HepG2 (cell line): ENCODE measurements around the gene ZNF526. TPM values are rescaled to one million over a fixed set of nuclear protein-coding genes. Genes with fewer than 3 reads are reported as not detected.

Experiments
- DNMT1 ChIP-seq: sonication (generic); formaldehyde crosslinking; IDR thresholded peaks from 2 replicates; pipeline ENCODE4 v1.5.1; 2020; ENCODE audit warnings: mild to moderate bottlenecking, missing genetic modification reagents
- EZH2 ChIP-seq: conservative IDR thresholded peaks from 2 replicates; pipeline ENCODE4 v1.6.1; 2012; ENCODE audit warnings: mild to moderate bottlenecking, low read depth, low read length, moderate library complexity
- FOXP1 ChIP-seq, 2 experiments: fragments of 450-650 bp in 1 of 2; IDR thresholded peaks; 2 replicates each; pipeline ENCODE4 v1.6.1; 2017 to 2018; ENCODE audit warnings: antibody characterized with exemption in 1 of 2
- KDM3A ChIP-seq: IDR thresholded peaks from 2 replicates; pipeline ENCODE4 v1.6.1; 2018; ENCODE audit warnings: low read depth, missing compliant biosample characterization
- MXI1 ChIP-seq: IDR thresholded peaks from 3 replicates; pipeline ENCODE4 v1.6.1; 2012; ENCODE audit warnings: low read depth, low read length, inconsistent platforms, borderline replicate concordance
- MYC ChIP-seq: sonication (generic); formaldehyde crosslinking; IDR thresholded peaks from 2 replicates; pipeline ENCODE4 v1.9.0; 2021; ENCODE audit warnings: missing genetic modification reagents, borderline replicate concordance
- PCBP1 ChIP-seq: fragments of 200-400 bp; formaldehyde crosslinking; IDR thresholded peaks from 2 replicates; pipeline ENCODE4 v1.6.1; 2017; ENCODE audit warnings: mild to moderate bottlenecking, low read depth, low read length, borderline replicate concordance
- POGZ ChIP-seq: sonication (generic); formaldehyde crosslinking; IDR thresholded peaks from 2 replicates; pipeline ENCODE4 v1.4.0; 2020; ENCODE audit warnings: mild to moderate bottlenecking, missing genetic modification reagents
- POLR2AphosphoS5 ChIP-seq: IDR thresholded peaks from 2 replicates; pipeline ENCODE4 v1.6.1; 2012; ENCODE audit warnings: low read depth, low read length
- RNF2 ChIP-seq: fragments of 450-650 bp; conservative IDR thresholded peaks from 2 replicates; pipeline ENCODE4 v1.6.1; 2016; ENCODE audit warnings: low read depth
- RXRA ChIP-seq: sonication (generic); formaldehyde crosslinking; IDR thresholded peaks from 2 replicates; pipeline ENCODE4 v1.5.1; 2020; ENCODE audit warnings: missing genetic modification reagents
- SIX1 ChIP-seq: sonication (generic); formaldehyde crosslinking; IDR thresholded peaks from 2 replicates; pipeline ENCODE4 v1.4.0; 2020; ENCODE audit warnings: missing genetic modification reagents, borderline replicate concordance
- ZBTB7A ChIP-seq: sonication (generic); formaldehyde crosslinking; IDR thresholded peaks from 2 replicates; pipeline ENCODE4 v1.8.0; 2022; ENCODE audit warnings: mild to moderate bottlenecking, missing genetic modification reagents
- ZBTB8A ChIP-seq: sonication (generic); formaldehyde crosslinking; IDR thresholded peaks from 2 replicates; pipeline ENCODE4 v1.4.0; 2020; ENCODE audit warnings: mild to moderate bottlenecking, low read depth, missing genetic modification reagents, borderline replicate concordance
- ZNF20 ChIP-seq: sonication (generic); formaldehyde crosslinking; IDR thresholded peaks from 2 replicates; pipeline ENCODE4 v1.4.0; 2020; ENCODE audit warnings: mild to moderate bottlenecking, moderate library complexity, missing genetic modification reagents
- ZNF589 ChIP-seq: sonication (generic); formaldehyde crosslinking; conservative IDR thresholded peaks from 2 replicates; pipeline ENCODE4 v1.8.0; 2022; ENCODE audit warnings: mild to moderate bottlenecking, moderate library complexity, missing genetic modification reagents
- ZNF670 ChIP-seq: sonication (generic); formaldehyde crosslinking; IDR thresholded peaks from 2 replicates; pipeline ENCODE4 v1.8.0; 2022; ENCODE audit warnings: mild to moderate bottlenecking, missing genetic modification reagents, borderline replicate concordance
- polyA plus RNA-seq, 8 experiments: library from polyadenylated mRNA; depleted of rRNA in 3 of 8; stranded (reverse) in 7 of 8; unstranded in 1 of 8; fragments of >200 nt; fragmentation: Illumina TruSeq in 4 of 8; extraction: Trizol in 4 of 8; gene quantifications; 2 replicates each; pipeline versions ENCODE4 v1.2.1 to v1.2.3, GENCODE V29; 2011 to 2016; ENCODE audit warnings: low read depth in 4 of 8, missing spikeins in 1 of 8, mixed read lengths in 1 of 8; ENCODE audit not compliant: insufficient read depth in 1 of 8
- total RNA-seq, 5 experiments: library from RNA; depleted of rRNA; stranded (reverse); fragments of >200 nt; fragmentation: Illumina TruSeq; extraction: Trizol; gene quantifications; 2 replicates each; pipeline ENCODE4 v1.2.3, GENCODE V29; 2016; ENCODE audit warnings: low read depth in 1 of 5
- TF ChIP-seq, protein P1 (sequence below): sonication (generic); formaldehyde crosslinking; conservative IDR thresholded peaks from 2 replicates; pipeline ENCODE4 v1.4.0; 2020; ENCODE audit warnings: missing genetic modification reagents
- TF ChIP-seq, protein P2 (sequence below): sonication (generic); formaldehyde crosslinking; IDR thresholded peaks from 2 replicates; pipeline ENCODE4 v1.5.1; 2020; ENCODE audit warnings: mild to moderate bottlenecking, missing genetic modification reagents
- TF ChIP-seq, protein P3 (sequence below): sonication (generic); formaldehyde crosslinking; conservative IDR thresholded peaks from 2 replicates; pipeline ENCODE4 v1.4.0; 2020; ENCODE audit warnings: missing genetic modification reagents
- TF ChIP-seq, protein P4 (sequence below): sonication (generic); IDR thresholded peaks from 2 replicates; pipeline ENCODE4 v1.6.1; 2016; ENCODE audit warnings: low read depth, borderline replicate concordance

ZNF526 gene
- total and polyA plus RNA-seq, 2 of the 13 experiments (the other 11 are each of a cell fraction or from before 2014, with no cell fraction given), result 3.3 to 8.4 TPM

DNA sequence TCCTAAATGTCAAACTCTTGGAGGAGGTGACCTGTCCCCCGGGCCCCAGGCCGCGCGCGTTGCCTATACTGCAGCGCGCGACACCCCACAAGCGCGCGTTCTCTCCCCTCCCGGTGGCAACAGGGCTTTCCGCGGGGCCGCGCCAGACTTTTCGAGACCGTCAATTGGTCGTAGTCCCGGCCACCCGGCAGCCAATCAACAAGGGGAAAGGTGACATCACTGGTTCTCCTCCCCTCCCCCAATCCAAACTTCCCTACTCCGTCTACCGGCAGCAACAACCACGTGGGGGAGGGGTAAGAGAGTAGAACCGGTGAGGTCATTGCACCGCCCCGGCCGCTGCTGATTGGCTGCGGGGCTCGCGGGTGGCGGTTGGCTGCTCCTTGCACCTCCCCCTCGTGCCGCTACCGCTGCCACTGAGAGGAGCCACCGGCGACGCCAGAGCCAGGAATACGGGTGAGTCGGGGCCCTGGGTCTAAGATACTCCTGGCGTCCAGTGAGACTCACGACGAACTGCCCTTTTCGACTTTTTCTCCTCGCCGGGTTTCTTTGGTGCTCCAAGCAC is 48.1 kb downstream of the ZNF526 start (continued):
- TF ChIP-seq ZBTB7A (CRISPR knock-in tag) (no peak; the same call in 1 of the 2 replicates), PCBP1 (peak; percentile 34; the same call in 1 of the 2 replicates), POLR2AphosphoS5 (0 out of 2 replicates have a peak, but pooled peaks have one; percentile 17), ZNF670 (CRISPR knock-in tag) (no peak), DNMT1 (CRISPR knock-in tag) (no peak), ZNF589 (no peak), ZBTB8A (CRISPR knock-in tag) (no peak), POGZ (peak; percentile 39; the same call in 1 of the 2 replicates), RXRA (CRISPR knock-in tag) (peak; percentile 69; the same call in 1 of the 2 replicates), MXI1 (peak; percentile 69; the same call in 1 of the 3 replicates), RNF2 (peak; percentile 78), FOXP1 (IDR thresholded peaks at IDR 0.05) (peak; percentile 52; the same call in 1 of the 2 replicates), FOXP1 (CRISPR knock-in tag; IDR thresholded peaks at IDR 0.05) (no peak; the same call in 1 of the 2 replicates), ZNF20 (CRISPR knock-in tag) (no peak), EZH2 (no peak), KDM3A (CRISPR knock-in tag) (0 out of 2 replicates have a peak, but pooled peaks have one; percentile 16), MYC (CRISPR knock-in tag) (peak; percentile 80; the same call in 1 of the 2 replicates), SIX1 (CRISPR knock-in tag) (no peak)
- TF ChIP-seq, protein P1, sequence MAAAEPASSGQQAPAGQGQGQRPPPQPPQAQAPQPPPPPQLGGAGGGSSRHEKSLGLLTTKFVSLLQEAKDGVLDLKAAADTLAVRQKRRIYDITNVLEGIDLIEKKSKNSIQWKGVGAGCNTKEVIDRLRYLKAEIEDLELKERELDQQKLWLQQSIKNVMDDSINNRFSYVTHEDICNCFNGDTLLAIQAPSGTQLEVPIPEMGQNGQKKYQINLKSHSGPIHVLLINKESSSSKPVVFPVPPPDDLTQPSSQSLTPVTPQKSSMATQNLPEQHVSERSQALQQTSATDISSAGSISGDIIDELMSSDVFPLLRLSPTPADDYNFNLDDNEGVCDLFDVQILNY (CRISPR knock-in tag), result 0 out of 2 replicates have a peak, but pooled peaks have one; percentile 10
- TF ChIP-seq, protein P2, sequence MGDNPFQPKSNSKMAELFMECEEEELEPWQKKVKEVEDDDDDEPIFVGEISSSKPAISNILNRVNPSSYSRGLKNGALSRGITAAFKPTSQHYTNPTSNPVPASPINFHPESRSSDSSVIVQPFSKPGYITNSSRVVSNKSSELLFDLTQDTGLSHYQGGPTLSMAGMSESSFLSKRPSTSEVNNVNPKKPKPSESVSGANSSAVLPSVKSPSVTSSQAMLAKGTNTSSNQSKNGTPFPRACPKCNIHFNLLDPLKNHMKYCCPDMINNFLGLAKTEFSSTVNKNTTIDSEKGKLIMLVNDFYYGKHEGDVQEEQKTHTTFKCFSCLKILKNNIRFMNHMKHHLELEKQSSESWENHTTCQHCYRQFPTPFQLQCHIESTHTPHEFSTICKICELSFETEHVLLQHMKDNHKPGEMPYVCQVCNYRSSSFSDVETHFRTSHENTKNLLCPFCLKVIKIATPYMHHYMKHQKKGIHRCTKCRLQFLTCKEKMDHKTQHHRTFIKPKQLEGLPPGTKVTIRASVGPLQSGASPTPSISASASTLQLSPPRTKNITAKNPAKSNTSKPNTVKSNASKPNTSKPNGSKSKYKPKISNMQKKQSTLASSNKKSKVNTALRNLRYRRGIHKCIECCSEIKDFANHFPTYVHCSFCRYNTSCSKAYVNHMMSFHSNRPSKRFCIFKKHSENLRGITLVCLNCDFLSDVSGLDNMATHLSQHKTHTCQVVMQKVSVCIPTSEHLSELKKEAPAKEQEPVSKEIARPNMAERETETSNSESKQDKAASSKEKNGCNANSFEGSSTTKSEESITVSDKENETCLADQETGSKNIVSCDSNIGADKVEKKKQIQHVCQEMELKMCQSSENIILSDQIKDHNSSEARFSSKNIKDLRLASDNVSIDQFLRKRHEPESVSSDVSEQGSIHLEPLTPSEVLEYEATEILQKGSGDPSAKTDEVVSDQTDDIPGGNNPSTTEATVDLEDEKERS (CRISPR knock-in tag), result 0 out of 2 replicates have a peak, but pooled peaks have one; percentile 1
- TF ChIP-seq, protein P3, sequence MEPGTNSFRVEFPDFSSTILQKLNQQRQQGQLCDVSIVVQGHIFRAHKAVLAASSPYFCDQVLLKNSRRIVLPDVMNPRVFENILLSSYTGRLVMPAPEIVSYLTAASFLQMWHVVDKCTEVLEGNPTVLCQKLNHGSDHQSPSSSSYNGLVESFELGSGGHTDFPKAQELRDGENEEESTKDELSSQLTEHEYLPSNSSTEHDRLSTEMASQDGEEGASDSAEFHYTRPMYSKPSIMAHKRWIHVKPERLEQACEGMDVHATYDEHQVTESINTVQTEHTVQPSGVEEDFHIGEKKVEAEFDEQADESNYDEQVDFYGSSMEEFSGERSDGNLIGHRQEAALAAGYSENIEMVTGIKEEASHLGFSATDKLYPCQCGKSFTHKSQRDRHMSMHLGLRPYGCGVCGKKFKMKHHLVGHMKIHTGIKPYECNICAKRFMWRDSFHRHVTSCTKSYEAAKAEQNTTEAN (CRISPR knock-in tag), result 0 out of 2 replicates have a peak, but pooled peaks have one; percentile 32
- TF ChIP-seq, protein P4, sequence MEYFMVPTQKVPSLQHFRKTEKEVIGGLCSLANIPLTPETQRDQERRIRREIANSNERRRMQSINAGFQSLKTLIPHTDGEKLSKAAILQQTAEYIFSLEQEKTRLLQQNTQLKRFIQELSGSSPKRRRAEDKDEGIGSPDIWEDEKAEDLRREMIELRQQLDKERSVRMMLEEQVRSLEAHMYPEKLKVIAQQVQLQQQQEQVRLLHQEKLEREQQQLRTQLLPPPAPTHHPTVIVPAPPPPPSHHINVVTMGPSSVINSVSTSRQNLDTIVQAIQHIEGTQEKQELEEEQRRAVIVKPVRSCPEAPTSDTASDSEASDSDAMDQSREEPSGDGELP, result no peak
